ENCODE results near the gene HNRNPUL1. TPM values are rescaled to one million over a fixed set of nuclear protein-coding genes. Genes with fewer than 3 reads are reported as not detected.

Gene HNRNPUL1
- total and polyA plus RNA-seq, 9 donors, result 73.0 to 182 (median 160) TPM

- peaks cover 44% of the 10 kb centered on the region for H3K36me3 ChIP-seq (ENCODE audit: control insufficient read depth, insufficient read depth, low read length)
- H3K9me3 ChIP-seq (replicated peaks; ENCODE audit: control insufficient read depth, low read depth, low read length), result no peaks in the 10 kb centered on the region
- 47% methylated on average over 2 of the region's 4 CpGs for WGBS (ENCODE audit: insufficient coverage)
- H3K27ac ChIP-seq (ENCODE audit: low read length), result no peak overlapping the region
- no peaks in the 10 kb centered on the region for H3K27me3 ChIP-seq (ENCODE audit: control insufficient read depth, insufficient read depth, low read length)
- no peak overlapping the region for H3K4me3 ChIP-seq (ENCODE audit: low read length)
- DNase-seq, result peak; percentile 80
- H3K4me1 ChIP-seq (ENCODE audit: control insufficient read depth, insufficient read depth, low read length), result no peaks in the 10 kb centered on the region
These were observed 30.4 kb upstream of the HNRNPUL1 start for GRCh38 chr19:41233748-41234240.

GRCh38 chr19:41234512-41235168 is 29.5 kb upstream of the HNRNPUL1 start:
- Histone ChIP-seq H3K27ac (ENCODE audit: low read length) (no peak overlapping the region), H3K27me3 (ENCODE audit: control insufficient read depth, insufficient read depth, low read length) (no peaks in the 10 kb centered on the region), H3K36me3 (ENCODE audit: control insufficient read depth, insufficient read depth, low read length) (peaks cover 52% of the 10 kb centered on the region), H3K4me1 (ENCODE audit: control insufficient read depth, insufficient read depth, low read length) (no peaks in the 10 kb centered on the region), H3K4me3 (ENCODE audit: low read length) (no peak overlapping the region), H3K9me3 (replicated peaks; ENCODE audit: control insufficient read depth, low read depth, low read length) (no peaks in the 10 kb centered on the region)
- 80% methylated on average over 5 of the region's 8 CpGs for WGBS (ENCODE audit: insufficient coverage)
- DNase-seq, result no peak

GRCh38 chr19:41235480-41235879 is 28.7 kb upstream of the HNRNPUL1 start:
- Histone ChIP-seq H3K4me3 (ENCODE audit: low read length) (no peak overlapping the region), H3K4me1 (ENCODE audit: control insufficient read depth, insufficient read depth, low read length) (no peaks in the 10 kb centered on the region), H3K27me3 (ENCODE audit: control insufficient read depth, insufficient read depth, low read length) (no peaks in the 10 kb centered on the region), H3K27ac (ENCODE audit: low read length) (no peak overlapping the region), H3K9me3 (replicated peaks; ENCODE audit: control insufficient read depth, low read depth, low read length) (no peaks in the 10 kb centered on the region), H3K36me3 (ENCODE audit: control insufficient read depth, insufficient read depth, low read length) (peaks cover 57% of the 10 kb centered on the region)
- DNase-seq, result no peak
- WGBS (ENCODE audit: insufficient coverage), result 100% methylated on average over 1 of the region's 4 CpGs

GRCh38 chr19:41238244-41238643 is 25.9 kb upstream of the HNRNPUL1 start:
- WGBS (ENCODE audit: insufficient coverage), result 97% methylated on average over 4 of the region's 10 CpGs
- no peaks in the 10 kb centered on the region for H3K9me3 ChIP-seq (replicated peaks; ENCODE audit: control insufficient read depth, low read depth, low read length)
- no peak for DNase-seq
- no peaks in the 10 kb centered on the region for H3K4me1 ChIP-seq (ENCODE audit: control insufficient read depth, insufficient read depth, low read length)
- peaks cover 58% of the 10 kb centered on the region for H3K36me3 ChIP-seq (ENCODE audit: control insufficient read depth, insufficient read depth, low read length)
- H3K4me3 ChIP-seq (ENCODE audit: low read length), result no peak overlapping the region
- H3K27me3 ChIP-seq (ENCODE audit: control insufficient read depth, insufficient read depth, low read length), result no peaks in the 10 kb centered on the region
- H3K27ac ChIP-seq (ENCODE audit: low read length), result no peak overlapping the region

GRCh38 chr19:41239363-41239762 is 24.8 kb upstream of the HNRNPUL1 start:
- no peaks in the 10 kb centered on the region for H3K27me3 ChIP-seq (ENCODE audit: control insufficient read depth, insufficient read depth, low read length)
- 85% methylated on average over 9 of the region's 9 CpGs for WGBS (ENCODE audit: insufficient coverage)
- no peaks in the 10 kb centered on the region for H3K9me3 ChIP-seq (replicated peaks; ENCODE audit: control insufficient read depth, low read depth, low read length)
- no peak for DNase-seq
- no peaks in the 10 kb centered on the region for H3K4me1 ChIP-seq (ENCODE audit: control insufficient read depth, insufficient read depth, low read length)
- no peak overlapping the region for H3K27ac ChIP-seq (ENCODE audit: low read length)
- peaks cover 60% of the 10 kb centered on the region for H3K36me3 ChIP-seq (ENCODE audit: control insufficient read depth, insufficient read depth, low read length)
- H3K4me3 ChIP-seq (ENCODE audit: low read length), result no peak overlapping the region

- peaks cover 60% of the 10 kb centered on the region for H3K36me3 ChIP-seq (ENCODE audit: control insufficient read depth, insufficient read depth, low read length)
- 95% methylated on average over 2 of the region's 2 CpGs for WGBS (ENCODE audit: insufficient coverage)
These were observed 24.1 kb upstream of the HNRNPUL1 start for GRCh38 chr19:41239961-41240574.

GRCh38 chr19:41241859-41242258 is 22.3 kb upstream of the HNRNPUL1 start:
- H3K9me3 ChIP-seq (replicated peaks; ENCODE audit: control insufficient read depth, low read depth, low read length), result no peaks in the 10 kb centered on the region

More at GRCh38 chr19:41239961-41240574, 24.1 kb upstream of the HNRNPUL1 start:
- Histone ChIP-seq H3K27me3 (ENCODE audit: control insufficient read depth, insufficient read depth, low read length) (no peaks in the 10 kb centered on the region), H3K27ac (ENCODE audit: low read length) (no peak overlapping the region), H3K9me3 (replicated peaks; ENCODE audit: control insufficient read depth, low read depth, low read length) (no peaks in the 10 kb centered on the region), H3K4me1 (ENCODE audit: control insufficient read depth, insufficient read depth, low read length) (no peaks in the 10 kb centered on the region), H3K4me3 (ENCODE audit: low read length) (no peak overlapping the region)
- DNase-seq, result no peak

GRCh38 chr19:41244117-41244516 is 20.1 kb upstream of the HNRNPUL1 start:
- Histone ChIP-seq H3K4me3 (ENCODE audit: low read length) (no peak overlapping the region), H3K4me1 (ENCODE audit: control insufficient read depth, insufficient read depth, low read length) (no peaks in the 10 kb centered on the region), H3K27ac (ENCODE audit: low read length) (no peak overlapping the region), H3K27me3 (ENCODE audit: control insufficient read depth, insufficient read depth, low read length) (no peaks in the 10 kb centered on the region), H3K9me3 (replicated peaks; ENCODE audit: control insufficient read depth, low read depth, low read length) (no peaks in the 10 kb centered on the region), H3K36me3 (ENCODE audit: control insufficient read depth, insufficient read depth, low read length) (peaks cover 59% of the 10 kb centered on the region)
- WGBS (ENCODE audit: insufficient coverage), result no CpG with 5 or more reads among the region's 4 CpGs
- DNase-seq, result no peak

More at GRCh38 chr19:41241859-41242258, 22.3 kb upstream of the HNRNPUL1 start:
- Histone ChIP-seq H3K27me3 (ENCODE audit: control insufficient read depth, insufficient read depth, low read length) (no peaks in the 10 kb centered on the region), H3K36me3 (ENCODE audit: control insufficient read depth, insufficient read depth, low read length) (peaks cover 62% of the 10 kb centered on the region), H3K27ac (ENCODE audit: low read length) (no peak overlapping the region), H3K4me1 (ENCODE audit: control insufficient read depth, insufficient read depth, low read length) (no peaks in the 10 kb centered on the region), H3K4me3 (ENCODE audit: low read length) (no peak overlapping the region)
- 96% methylated on average over 4 of the region's 5 CpGs for WGBS (ENCODE audit: insufficient coverage)
- no peak for DNase-seq

- DNase-seq, result peak; percentile 38
- no CpG with 5 or more reads among the region's 3 CpGs for WGBS (ENCODE audit: insufficient coverage)
- no peak overlapping the region for H3K27ac ChIP-seq (ENCODE audit: low read length)
- H3K4me3 ChIP-seq (ENCODE audit: low read length), result no peak overlapping the region
- no peaks in the 10 kb centered on the region for H3K4me1 ChIP-seq (ENCODE audit: control insufficient read depth, insufficient read depth, low read length)
- H3K9me3 ChIP-seq (replicated peaks; ENCODE audit: control insufficient read depth, low read depth, low read length), result no peaks in the 10 kb centered on the region
- no peaks in the 10 kb centered on the region for H3K27me3 ChIP-seq (ENCODE audit: control insufficient read depth, insufficient read depth, low read length)
- H3K36me3 ChIP-seq (ENCODE audit: control insufficient read depth, insufficient read depth, low read length), result peaks cover 61% of the 10 kb centered on the region
These were observed 18.3 kb upstream of the HNRNPUL1 start for GRCh38 chr19:41245843-41246242.

GRCh38 chr19:41248895-41249294 is 15.3 kb upstream of the HNRNPUL1 start:
- Histone ChIP-seq H3K9me3 (replicated peaks; ENCODE audit: control insufficient read depth, low read depth, low read length) (no peaks in the 10 kb centered on the region), H3K36me3 (ENCODE audit: control insufficient read depth, insufficient read depth, low read length) (peaks cover 67% of the 10 kb centered on the region), H3K27ac (ENCODE audit: low read length) (no peak overlapping the region), H3K4me1 (ENCODE audit: control insufficient read depth, insufficient read depth, low read length) (no peaks in the 10 kb centered on the region), H3K27me3 (ENCODE audit: control insufficient read depth, insufficient read depth, low read length) (no peaks in the 10 kb centered on the region), H3K4me3 (ENCODE audit: low read length) (no peak overlapping the region)
- no peak for DNase-seq
- 77% methylated on average over 2 of the region's 4 CpGs for WGBS (ENCODE audit: insufficient coverage)
